Loucy (cell line): ENCODE results near the gene CEPT1.

Experiments used
- CTCF ChIP-seq: fragments of 200-600 bp; sonication (generic); conservative IDR thresholded peaks from 2 replicates; pipeline ENCODE4 v1.5.1; 2014; ENCODE audit warnings: mild to moderate bottlenecking, antibody characterized with exemption, low read length
- EZH2phosphoT487 ChIP-seq: fragments of 200-600 bp; IDR thresholded peaks from 2 replicates; pipeline ENCODE4 v1.6.1; 2018; ENCODE audit warnings: antibody characterized with exemption, mild to moderate bottlenecking, moderate library complexity, borderline replicate concordance

GRCh38 chr1:111214884-111215283 lies 74.9 kb downstream of the CEPT1 start:
- TF ChIP-seq CTCF (no peak), EZH2phosphoT487 (no peak)
